OCI-LY7 (cell line): ENCODE measurements around the gene COL16A1. TPM values are rescaled to one million over a fixed set of nuclear protein-coding genes. Genes with fewer than 3 reads are reported as not detected.

Source experiments
- BruUV-seq: library from RNA; stranded (reverse); fragments of 400-500 nt; replicated peaks from 2 replicates; lab custom pipeline; 2021; lab: Mats Ljungman, UMichigan
- CTCF ChIA-PET: fragments of 300-600 bp; sonication (Branson Sonifier 250); formaldehyde crosslinking; loops from one replicate; lab custom pipeline; 2022; ENCODE audit warnings: antibody characterized with exemption; ENCODE audit not compliant: unreplicated experiment; lab: Charles Lee
- POLR2A ChIA-PET: fragments of 300-600 bp; sonication (Branson Sonifier 250); formaldehyde crosslinking; loops from one replicate; lab custom pipeline; 2022; ENCODE audit warnings: antibody characterized with exemption; lab: Charles Lee
- DNase-seq: peaks from one replicate; pipeline ENCODE4 v3.0.0-alpha.2; 2015; ENCODE audit warnings: low spot score
- H2AFZ ChIP-seq: fragments of 200-600 bp; sonication (generic), shearing (Covaris generic); 2 replicates; pipeline ENCODE4 v1.6.1; 2014; ENCODE audit warnings: mild to moderate bottlenecking, antibody characterized with exemption, low read length, moderate library complexity
- H3K27ac ChIP-seq: fragments of 200-600 bp; sonication (generic); 2 replicates; pipeline ENCODE4 v1.5.1; 2014; ENCODE audit warnings: mixed run types, low read depth, mild to moderate bottlenecking, moderate library complexity, low read length, inconsistent platforms; ENCODE audit not compliant: poor library complexity, severe bottlenecking
- H3K36me3 ChIP-seq: fragments of 200-600 bp; sonication (generic); 2 replicates; pipeline ENCODE4 v1.6.1; 2014; ENCODE audit warnings: mild to moderate bottlenecking, antibody characterized with exemption, low read length, moderate library complexity, mixed read lengths; ENCODE audit not compliant: insufficient read depth
- H3K4me1 ChIP-seq: fragments of 200-600 bp; sonication (generic); 2 replicates; pipeline ENCODE4 v1.5.1; 2014; ENCODE audit warnings: mild to moderate bottlenecking, low read length; ENCODE audit not compliant: insufficient read depth, poor library complexity, severe bottlenecking
- H3K4me2 ChIP-seq: fragments of 200-600 bp; sonication (generic); 2 replicates; pipeline ENCODE4 v1.6.1; 2014; ENCODE audit warnings: mild to moderate bottlenecking, low read length
- H3K4me3 ChIP-seq: fragments of 200-600 bp; sonication (generic); 2 replicates; pipeline ENCODE4 v1.5.1; 2014; ENCODE audit warnings: mild to moderate bottlenecking, low read depth, low read length; ENCODE audit not compliant: poor library complexity, severe bottlenecking
- H3K79me2 ChIP-seq: fragments of 200-600 bp; sonication (generic); 2 replicates; pipeline ENCODE4 v1.6.1; 2016; ENCODE audit warnings: low read depth, mild to moderate bottlenecking, low read length, moderate library complexity, mixed read lengths; ENCODE audit not compliant: insufficient read depth
- H3K9me2 ChIP-seq: fragments of 200-600 bp; sonication (generic); 2 replicates; pipeline ENCODE4 v1.6.1; 2016; ENCODE audit warnings: mild to moderate bottlenecking, low read length, mixed read lengths; ENCODE audit not compliant: insufficient read depth
- H3K9me3 ChIP-seq: fragments of 200-600 bp; sonication (generic); 2 replicates; pipeline ENCODE4 v1.6.1; 2014; ENCODE audit warnings: mild to moderate bottlenecking, mixed run types, low read length, mixed read lengths
- H4K20me1 ChIP-seq: fragments of 200-600 bp; sonication (generic); 2 replicates; pipeline ENCODE4 v1.6.1; 2014; ENCODE audit warnings: mild to moderate bottlenecking, antibody characterized with exemption, low read length, moderate library complexity, mixed read lengths; ENCODE audit not compliant: insufficient read depth
- CTCF ChIP-seq: fragments of 200-600 bp; sonication (generic); conservative IDR thresholded peaks from 2 replicates; pipeline ENCODE4 v1.5.1; 2014; ENCODE audit warnings: mild to moderate bottlenecking, antibody characterized with exemption, low read length, moderate library complexity, mixed read lengths
- EZH2phosphoT487 ChIP-seq: fragments of 200-600 bp; sonication (generic); IDR thresholded peaks from 2 replicates; pipeline ENCODE4 v1.6.1; 2018; ENCODE audit warnings: low read depth, borderline replicate concordance, mild to moderate bottlenecking, mixed run types, antibody characterized with exemption, low read length, moderate library complexity, mixed read lengths
- intact Hi-C: fragments of 100-400 bp; cut with micrococcal nuclease; formaldehyde crosslinking; loops from one replicate; pipeline ENCODE4 v1.10.0; 2022; ENCODE audit not compliant: unreplicated experiment
- total RNA-seq, 2 experiments: library from RNA; depleted of rRNA in 1 of 2; stranded (reverse); fragments of >200 nt in 1 of 2; shearing (Covaris generic) in 1 of 2; gene quantifications; 2 replicates each; pipeline ENCODE4 v1.2.3, GENCODE V29; 2014 to 2022

The COL16A1 gene
- total RNA-seq, 2 experiments from 2014 or later: not detected

GRCh38 chr1:31621847-31622730 lies 81.7 kb downstream of the COL16A1 start:
- Histone ChIP-seq H2AFZ (no peak overlapping the region), H3K9me3 (no peaks in the 10 kb centered on the region), H4K20me1 (no peaks in the 10 kb centered on the region), H3K4me2 (no peak overlapping the region), H3K4me1 (no peaks in the 10 kb centered on the region), H3K4me3 (no peak overlapping the region), H3K36me3 (peaks cover 3% of the 10 kb centered on the region; the same call in 1 of the 2 replicates), H3K27ac (no peak overlapping the region), H3K9me2 (no peaks in the 10 kb centered on the region), H3K79me2 (no peaks in the 10 kb centered on the region)
- DNase-seq: no peak
- no TSS peak for BruUV-seq
- POLR2A ChIA-PET: no interaction called here
- intact Hi-C loops: no loop called here
- CTCF ChIA-PET: no interaction called here
- TF ChIP-seq CTCF: no peak
- TF ChIP-seq EZH2phosphoT487: no peak

- no TSS peak for BruUV-seq
- TF ChIP-seq CTCF (no peak), EZH2phosphoT487 (no peak)
- POLR2A ChIA-PET: no interaction called here
- Histone ChIP-seq H2AFZ (no peak overlapping the region), H3K36me3 (peaks cover 3% of the 10 kb centered on the region; the same call in 1 of the 2 replicates), H3K9me3 (no peaks in the 10 kb centered on the region), H3K4me3 (no peak overlapping the region), H3K9me2 (no peaks in the 10 kb centered on the region), H3K79me2 (no peaks in the 10 kb centered on the region), H3K4me2 (no peak overlapping the region), H4K20me1 (no peaks in the 10 kb centered on the region), H3K4me1 (no peaks in the 10 kb centered on the region), H3K27ac (no peak overlapping the region)
- no peak for DNase-seq
- intact Hi-C loops: no loop called here
- CTCF ChIA-PET: no interaction called here
Observed at GRCh38 chr1:31621498-31621820, 82.4 kb downstream of the COL16A1 start.

- H3K4me2 ChIP-seq: no peak overlapping the region
- no peak for TF ChIP-seq CTCF
- TF ChIP-seq EZH2phosphoT487: no peak
- H3K9me3 ChIP-seq: no peaks in the 10 kb centered on the region
- DNase-seq: no peak
- no peak overlapping the region for H3K4me3 ChIP-seq
- H3K9me2 ChIP-seq: no peaks in the 10 kb centered on the region
- no peaks in the 10 kb centered on the region for H3K4me1 ChIP-seq
- BruUV-seq: no TSS peak
- no peak overlapping the region for H2AFZ ChIP-seq
- intact Hi-C loops: no loop called here
- no peaks in the 10 kb centered on the region for H4K20me1 ChIP-seq
- H3K36me3 ChIP-seq: no peaks in the 10 kb centered on the region
- ChIA-PET POLR2A (no interaction called here), CTCF (no interaction called here)
- no peaks in the 10 kb centered on the region for H3K79me2 ChIP-seq
- no peak overlapping the region for H3K27ac ChIP-seq
Observed at GRCh38 chr1:31620631-31621497, 83.0 kb downstream of the COL16A1 start.
